SK-N-SH (cell line): ENCODE results near the gene TNFAIP8L3. TPM values are rescaled to one million over a fixed set of nuclear protein-coding genes. Genes with fewer than 3 reads are reported as not detected.

Source experiments
- CTCF ChIA-PET: fragments of 300-600, 350-600 bp; formaldehyde crosslinking; extraction: SDS; loops from one replicate; lab custom pipeline; 2021; lab: Yijun Ruan, JAX
- POLR2A ChIA-PET: fragments of 350-600 bp; sonication (Branson Sonifier 250); formaldehyde crosslinking; extraction: SDS; loops from one replicate; lab custom pipeline; 2020; ENCODE audit warnings: antibody characterized with exemption, inconsistent platforms; lab: Yijun Ruan, JAX
- DNase-seq: peaks from one replicate; pipeline ENCODE4 v3.0.0; 2012
- H2AFZ ChIP-seq: fragments of 200-600 bp; sonication (generic); 2 replicates; pipeline ENCODE4 v1.8.1; 2016; ENCODE audit warnings: antibody characterized with exemption, mild to moderate bottlenecking, low read depth
- H3F3A ChIP-seq: fragments of 200-600 bp; sonication (generic); replicated peaks from 2 replicates; pipeline ENCODE3; 2016; ENCODE audit warnings: antibody characterized with exemption, mild to moderate bottlenecking; ENCODE audit not compliant: insufficient read depth
- H3K27ac ChIP-seq, 2 experiments: fragments of 200-500 bp in 1 of 2; fragments of 200-600 bp in 1 of 2; sonication (Bioruptor generic) in 1 of 2; sonication (generic), shearing (Covaris generic) in 1 of 2; 2 replicates each; pipeline versions ENCODE4 v1.5.1 to v1.6.1; 2014 to 2016; ENCODE audit warnings: low read depth in 2 of 2, inconsistent platforms in 1 of 2, low read length in 1 of 2, mild to moderate bottlenecking in 1 of 2, mixed read lengths in 1 of 2
- H3K27me3 ChIP-seq: fragments of 200-600 bp; sonication (generic), shearing (Covaris generic); 2 replicates; pipeline ENCODE4 v1.6.1; 2016; ENCODE audit warnings: mixed run types; ENCODE audit not compliant: insufficient read depth
- H3K36me3 ChIP-seq, 2 experiments: fragments of 200-500 bp in 1 of 2; fragments of 200-600 bp in 1 of 2; sonication (Bioruptor generic) in 1 of 2; sonication (generic) in 1 of 2; replicated peaks in 1 of 2; 2 replicates each; pipeline versions ENCODE3 to v1.5.1; 2014 to 2016; ENCODE audit warnings: low read length in 1 of 2, mild to moderate bottlenecking in 1 of 2; ENCODE audit not compliant: insufficient read depth in 2 of 2, control insufficient read depth in 1 of 2
- H3K4me1 ChIP-seq, 2 experiments: fragments of 200-500 bp in 1 of 2; fragments of 200-600 bp in 1 of 2; sonication (Bioruptor generic) in 1 of 2; sonication (generic), shearing (Covaris generic) in 1 of 2; 2 replicates each; pipeline versions ENCODE4 v1.5.1 to v1.6.1; 2014 to 2016; ENCODE audit warnings: low read depth in 1 of 2, low read length in 1 of 2, mixed run types in 1 of 2; ENCODE audit not compliant: insufficient read depth in 2 of 2, control insufficient read depth in 1 of 2
- H3K4me2 ChIP-seq: fragments of 200-600 bp; sonication (generic), shearing (Covaris generic); 2 replicates; pipeline ENCODE4 v1.6.1; 2017; ENCODE audit warnings: mixed run types
- H3K4me3 ChIP-seq, 2 experiments: fragments of 200-500 bp in 1 of 2; fragments of 200-600 bp in 1 of 2; sonication (Bioruptor generic) in 1 of 2; sonication (generic), shearing (Covaris generic) in 1 of 2; 2 replicates each; pipeline versions ENCODE4 v1.5.1 to v1.8.1; 2014 to 2016; ENCODE audit warnings: low read depth in 2 of 2, inconsistent platforms in 1 of 2, low read length in 1 of 2, mild to moderate bottlenecking in 1 of 2, mixed read lengths in 1 of 2, moderate library complexity in 1 of 2
- H3K79me2 ChIP-seq: fragments of 200-600 bp; sonication (generic); 2 replicates; pipeline ENCODE4 v1.8.1; 2017; ENCODE audit warnings: mild to moderate bottlenecking; ENCODE audit not compliant: insufficient read depth
- H3K9ac ChIP-seq: fragments of 200-600 bp; sonication (generic); 2 replicates; pipeline ENCODE4 v1.6.1; 2017; ENCODE audit warnings: mixed run types
- H3K9me2 ChIP-seq: fragments of 200-600 bp; sonication (generic); 2 replicates; pipeline ENCODE4 v1.6.1; 2017; ENCODE audit warnings: mixed run types
- H3K9me3 ChIP-seq: fragments of 200-600 bp; sonication (generic); 2 replicates; pipeline ENCODE4 v1.6.1; 2017; ENCODE audit warnings: mixed run types, mild to moderate bottlenecking, moderate library complexity
- H4K20me1 ChIP-seq: fragments of 200-600 bp; sonication (generic); 2 replicates; pipeline ENCODE4 v1.6.1; 2017; ENCODE audit warnings: mild to moderate bottlenecking, mixed run types; ENCODE audit not compliant: insufficient read depth
- CHD2 ChIP-seq: fragments of 150-350 bp; IDR thresholded peaks from 2 replicates; pipeline ENCODE4 v1.6.1; 2018; ENCODE audit warnings: low read length; ENCODE audit not compliant: partially characterized antibody
- ELF1 ChIP-seq: IDR thresholded peaks from 2 replicates; pipeline ENCODE4 v1.4.0; 2012
- EP300 ChIP-seq, 2 experiments: IDR thresholded peaks; 2 replicates each; pipeline versions ENCODE4 v1.4.0 to v1.6.1; 2012; ENCODE audit warnings: borderline replicate concordance in 1 of 2, low read depth in 1 of 2, low read length in 1 of 2
- EZH2phosphoT487 ChIP-seq: fragments of 200-600 bp; sonication (generic); IDR thresholded peaks from 2 replicates; pipeline ENCODE4 v1.6.1; 2017; ENCODE audit warnings: low read depth, mixed run types, mild to moderate bottlenecking, antibody characterized with exemption, moderate library complexity, borderline replicate concordance
- FOXM1 ChIP-seq: IDR thresholded peaks from 2 replicates; pipeline ENCODE4 v1.4.0; 2012; ENCODE audit warnings: low read depth, mild to moderate bottlenecking
- GABPA ChIP-seq: IDR thresholded peaks from 2 replicates; pipeline ENCODE4 v1.4.0; 2012; ENCODE audit warnings: low read depth, mild to moderate bottlenecking
- MAX ChIP-seq: IDR thresholded peaks from 2 replicates; pipeline ENCODE4 v1.4.0; 2012; ENCODE audit warnings: low read depth
- MXI1 ChIP-seq: IDR thresholded peaks from 2 replicates; pipeline ENCODE4 v1.6.1; 2012; ENCODE audit warnings: mild to moderate bottlenecking, low read depth, low read length, improper control_type of control experiment
- NFIC ChIP-seq: IDR thresholded peaks from 2 replicates; pipeline ENCODE4 v1.4.0; 2012; ENCODE audit warnings: borderline replicate concordance
- NRF1 ChIP-seq: IDR thresholded peaks from 2 replicates; pipeline ENCODE4 v1.6.1; 2012; ENCODE audit warnings: low read depth, mild to moderate bottlenecking, low read length
- POLR2AphosphoS5 ChIP-seq: IDR thresholded peaks from 2 replicates; pipeline ENCODE4 v1.6.1; 2012; ENCODE audit warnings: low read depth, low read length
- REST ChIP-seq: IDR thresholded peaks from 2 replicates; pipeline ENCODE4 v1.6.1; 2012; ENCODE audit warnings: mild to moderate bottlenecking, low read depth, low read length, moderate library complexity
- TAF1 ChIP-seq: IDR thresholded peaks from 2 replicates; pipeline ENCODE4 v1.6.1; 2012; ENCODE audit warnings: low read depth, mild to moderate bottlenecking, low read length, moderate library complexity, borderline replicate concordance
- TEAD4 ChIP-seq: IDR thresholded peaks from 2 replicates; pipeline ENCODE4 v1.4.0; 2012; ENCODE audit warnings: mild to moderate bottlenecking, borderline replicate concordance; ENCODE audit not compliant: insufficient read depth
- YY1 ChIP-seq: IDR thresholded peaks from 2 replicates; pipeline ENCODE4 v1.4.0; 2012; ENCODE audit warnings: low read depth, mild to moderate bottlenecking
- WGBS: methylation state at CpG from one replicate; pipeline ENCODE4 v1.1.6; 2017; ENCODE audit warnings: low lambda C conversion rate; 5-methylcytosine and 5-hydroxymethylcytosine counted together
- polyA plus RNA-seq, 3 experiments: library from polyadenylated mRNA; depleted of rRNA; stranded (reverse); fragments of >200 nt; gene quantifications; 2 replicates each; pipeline ENCODE4 v1.2.3, GENCODE V29; 2012
- TF ChIP-seq, protein P1 (sequence below): IDR thresholded peaks from 2 replicates; pipeline ENCODE4; 2012
- TF ChIP-seq, protein P2 (sequence below): fragments of 200-600 bp; sonication (generic); IDR thresholded peaks from 2 replicates; pipeline ENCODE4 v1.6.1; 2017; ENCODE audit warnings: antibody characterized with exemption, mild to moderate bottlenecking, moderate library complexity

Gene TNFAIP8L3
- polyA plus RNA-seq, 1 of the 3 experiments (the other 2 are of a cell fraction), result 0.08 TPM

DNA sequence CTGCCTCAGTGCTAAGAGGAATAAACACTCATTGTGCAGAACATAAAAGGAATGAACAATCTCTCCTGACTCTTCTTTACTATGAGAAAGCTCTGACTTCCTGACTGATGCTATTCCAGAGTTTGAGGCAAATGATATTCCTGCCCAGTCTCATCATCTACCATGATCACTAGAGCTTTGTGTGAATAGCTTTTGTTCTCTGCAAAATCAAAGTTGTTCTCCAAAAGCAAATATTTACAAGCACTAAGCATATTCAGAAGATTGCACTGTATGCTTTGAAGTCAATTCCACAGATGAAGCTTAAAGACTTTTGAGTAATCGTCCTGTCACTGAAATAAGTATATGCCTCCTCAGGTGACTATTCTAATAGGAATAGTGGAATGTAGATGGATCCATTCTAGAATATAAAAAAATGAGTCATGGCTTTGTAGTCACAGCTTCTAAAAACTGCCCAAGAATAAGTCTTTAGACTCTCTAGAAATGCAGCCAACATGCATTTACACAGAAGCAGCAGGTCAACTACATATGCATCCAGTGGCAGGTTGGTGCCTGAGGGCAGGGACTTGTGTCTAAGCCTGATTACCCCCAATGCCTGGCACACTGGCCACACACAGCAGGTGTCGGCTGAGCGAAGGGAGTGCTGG lies 34.6 kb downstream of the TNFAIP8L3 start:
- H3F3A ChIP-seq, result no peaks in the 10 kb centered on the region
- H3K9me2 ChIP-seq, result no peaks in the 10 kb centered on the region
- H3K4me1 ChIP-seq, result peaks cover 0 to 2% of the 10 kb centered on the region in 2 experiments; a peak in 1 of 4 replicates
- H3K9ac ChIP-seq, result no peak overlapping the region
- no peaks in the 10 kb centered on the region for H3K27me3 ChIP-seq
- no peaks in the 10 kb centered on the region for H3K79me2 ChIP-seq
- no peak overlapping the region for H3K4me3 ChIP-seq
- WGBS, result 82% methylated on average over 3 of the region's 3 CpGs
- no peak for TF ChIP-seq MXI1
- TF ChIP-seq GABPA, result no peak
- TF ChIP-seq CHD2, result no peak
- TF ChIP-seq, protein P1, sequence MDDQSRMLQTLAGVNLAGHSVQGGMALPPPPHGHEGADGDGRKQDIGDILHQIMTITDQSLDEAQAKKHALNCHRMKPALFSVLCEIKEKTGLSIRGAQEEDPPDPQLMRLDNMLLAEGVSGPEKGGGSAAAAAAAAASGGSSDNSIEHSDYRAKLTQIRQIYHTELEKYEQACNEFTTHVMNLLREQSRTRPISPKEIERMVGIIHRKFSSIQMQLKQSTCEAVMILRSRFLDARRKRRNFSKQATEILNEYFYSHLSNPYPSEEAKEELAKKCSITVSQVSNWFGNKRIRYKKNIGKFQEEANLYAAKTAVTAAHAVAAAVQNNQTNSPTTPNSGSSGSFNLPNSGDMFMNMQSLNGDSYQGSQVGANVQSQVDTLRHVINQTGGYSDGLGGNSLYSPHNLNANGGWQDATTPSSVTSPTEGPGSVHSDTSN, result no peak
- no peak for TF ChIP-seq TEAD4
- no peak for TF ChIP-seq FOXM1
- no peak for TF ChIP-seq NFIC
- TF ChIP-seq POLR2AphosphoS5, result no peak
- TF ChIP-seq, protein P2, sequence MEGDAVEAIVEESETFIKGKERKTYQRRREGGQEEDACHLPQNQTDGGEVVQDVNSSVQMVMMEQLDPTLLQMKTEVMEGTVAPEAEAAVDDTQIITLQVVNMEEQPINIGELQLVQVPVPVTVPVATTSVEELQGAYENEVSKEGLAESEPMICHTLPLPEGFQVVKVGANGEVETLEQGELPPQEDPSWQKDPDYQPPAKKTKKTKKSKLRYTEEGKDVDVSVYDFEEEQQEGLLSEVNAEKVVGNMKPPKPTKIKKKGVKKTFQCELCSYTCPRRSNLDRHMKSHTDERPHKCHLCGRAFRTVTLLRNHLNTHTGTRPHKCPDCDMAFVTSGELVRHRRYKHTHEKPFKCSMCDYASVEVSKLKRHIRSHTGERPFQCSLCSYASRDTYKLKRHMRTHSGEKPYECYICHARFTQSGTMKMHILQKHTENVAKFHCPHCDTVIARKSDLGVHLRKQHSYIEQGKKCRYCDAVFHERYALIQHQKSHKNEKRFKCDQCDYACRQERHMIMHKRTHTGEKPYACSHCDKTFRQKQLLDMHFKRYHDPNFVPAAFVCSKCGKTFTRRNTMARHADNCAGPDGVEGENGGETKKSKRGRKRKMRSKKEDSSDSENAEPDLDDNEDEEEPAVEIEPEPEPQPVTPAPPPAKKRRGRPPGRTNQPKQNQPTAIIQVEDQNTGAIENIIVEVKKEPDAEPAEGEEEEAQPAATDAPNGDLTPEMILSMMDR, result no peak
- no peak for TF ChIP-seq YY1
- no peak for TF ChIP-seq NRF1
- TF ChIP-seq EP300 (IDR thresholded peaks at IDR 0.05; ENCODE audit: borderline replicate concordance in 1 of 2, low read depth in 1 of 2, low read length in 1 of 2), result no peak
- no peak for TF ChIP-seq EZH2phosphoT487
- no peak for TF ChIP-seq MAX
- TF ChIP-seq TAF1, result no peak
- no peak for TF ChIP-seq ELF1
- ChIA-PET POLR2A (no interaction called here), CTCF (interaction anchor here (1.0 to 1.2 kb wide), 2 partner anchors 10 to 54 kb away, joined by 3 read pairs; no protein-coding TSS in a partner anchor)
- no peak for DNase-seq
- H4K20me1 ChIP-seq, result no peaks in the 10 kb centered on the region
- H3K27ac ChIP-seq, result no peak overlapping the region
- no peaks in the 10 kb centered on the region for H3K9me3 ChIP-seq
- no peak overlapping the region for H2AFZ ChIP-seq
- H3K4me2 ChIP-seq, result no peak overlapping the region
- no peaks in the 10 kb centered on the region for H3K36me3 ChIP-seq

DNA sequence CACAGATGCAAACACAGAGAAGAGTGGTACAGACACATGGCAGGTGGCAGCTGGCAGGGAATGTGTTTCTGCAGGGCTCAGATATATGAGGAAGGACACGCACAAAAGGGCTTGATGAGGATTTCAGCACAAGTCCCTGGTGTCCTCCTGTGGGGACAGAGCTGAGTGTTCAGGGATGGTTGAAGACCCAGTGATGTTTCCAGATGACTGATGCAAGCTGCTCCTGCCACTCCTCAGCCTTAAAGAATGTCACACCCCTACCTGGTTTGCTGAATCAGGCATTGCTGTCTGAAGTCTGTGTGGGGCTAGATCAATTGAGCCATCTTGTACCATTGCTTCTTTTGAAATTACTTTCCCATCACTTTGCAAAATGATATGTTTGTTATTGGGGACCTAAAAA lies 40.2 kb downstream of the TNFAIP8L3 start:
- Histone ChIP-seq H3F3A (no peaks in the 10 kb centered on the region), H3K4me2 (no peak overlapping the region), H3K27ac (no peak overlapping the region), H4K20me1 (no peaks in the 10 kb centered on the region), H3K9ac (no peak overlapping the region), H3K27me3 (no peaks in the 10 kb centered on the region), H3K9me2 (no peaks in the 10 kb centered on the region), H3K4me3 (no peak overlapping the region), H3K36me3 (no peaks in the 10 kb centered on the region), H2AFZ (no peak overlapping the region), H3K4me1 (no peaks in the 10 kb centered on the region), H3K9me3 (no peaks in the 10 kb centered on the region), H3K79me2 (no peaks in the 10 kb centered on the region)
- ChIA-PET POLR2A (no interaction called here), CTCF (no interaction called here)
- no peak for DNase-seq
- WGBS, result 78% methylated on average over 1 of the region's 1 CpG
- TF ChIP-seq, protein P2, result no peak
- TF ChIP-seq REST, result no peak
- no peak for TF ChIP-seq MAX
